Psoas muscle (tissue), 8 donors: ENCODE measurements around the gene EPB41L4A. TPM values are rescaled to one million over a fixed set of nuclear protein-coding genes. Genes with fewer than 3 reads are reported as not detected.

Experiments
- ATAC-seq, 4 donors: fragments of 200-7000 bp; cut with Tn5 transposase; one replicate each; pipeline ENCODE4 v1.9.1; 2020; ENCODE audit warnings: moderate library complexity in 3 of 4, mild to moderate bottlenecking in 2 of 4
- DNase-seq, 2 donors: peaks; one replicate each; pipeline ENCODE4 v3.0.0-alpha.2; 2020
- H3K27ac ChIP-seq: fragments of 200-600 bp; one replicate; pipeline ENCODE4 v1.8.0; 2022
- H3K27me3 ChIP-seq, 3 donors: fragments of 200-600 bp in 1 of 3; one replicate each; pipeline versions ENCODE4 v1.6.1 to v1.8.0; 2013 to 2022; ENCODE audit warnings: low read length in 2 of 3, mild to moderate bottlenecking in 2 of 3, moderate library complexity in 1 of 3; ENCODE audit not compliant: insufficient read depth in 3 of 3
- H3K36me3 ChIP-seq, 2 donors: fragments of 200-600 bp in 1 of 2; one replicate each; pipeline versions ENCODE4 v1.6.1 to v1.8.0; 2013 to 2022; ENCODE audit warnings: low read depth in 1 of 2, mild to moderate bottlenecking in 1 of 2, moderate library complexity in 1 of 2; ENCODE audit not compliant: insufficient read depth in 1 of 2
- H3K4me1 ChIP-seq: fragments of 200-600 bp; one replicate; pipeline ENCODE4 v1.8.0; 2022
- H3K4me3 ChIP-seq: fragments of 200-600 bp; one replicate; pipeline ENCODE4 v1.8.0; 2022; ENCODE audit warnings: mild to moderate bottlenecking
- H3K9me3 ChIP-seq: fragments of 200-600 bp; one replicate; pipeline ENCODE4 v1.8.0; 2022
- WGBS, 3 donors: extraction: QIAGEN DNeasy Blood & Tissue Kit; methylation state at CpG; one replicate each; pipeline versions ENCODE4 v1.1.6 to v1.1.7; 2013; 5-methylcytosine and 5-hydroxymethylcytosine counted together
- intact Hi-C, 2 donors: fragments of 100-400 bp; cut with DNase I; formaldehyde crosslinking; loops; one replicate each; pipeline versions ENCODE4 v1.11.0 to v1.14.2; 2022
- polyA plus RNA-seq, 3 donors: library from polyadenylated mRNA; stranded (reverse); fragments of 200-250 nt; gene quantifications; one replicate each; pipeline ENCODE4 v1.2.3, GENCODE V29; 2013
- total RNA-seq, 4 donors: library from RNA; stranded (reverse); fragmentation: NEBNext Ultra II Directional in 2 of 4; extraction: Animal tissue kit (Norgen Biotek cat#: 25700) in 2 of 4; gene quantifications; one replicate each; pipeline versions ENCODE4 v1.2.1 to v1.2.4, GENCODE V29; 2021 to 2023
- TF ChIP-seq, protein P1 (sequence below): fragments of 200-600 bp; IDR thresholded peaks from one replicate; pipeline ENCODE4 v1.8.0; 2022; ENCODE audit warnings: antibody characterized with exemption
- donor health status: healthy with polysubstance abuse.
- donor health status: DM: no; HTN: no; CAD: no; lungs with moderate emphysema.
- donor health status: Bipolar disorder and iron deficiency.
- donor health status: healthy.
- donor health status: DM: yes; HTN: yes; CAD: no.
- donor health status: DM: no; HTN: no; CAD: no.
- donor health status: DM: no; HTN: no; CAD: no.
- donor health status: DM: yes; HTN: yes; CAD: no.

The EPB41L4A gene
- total and polyA plus RNA-seq, 7 donors = 1.0 to 7.2 (median 1.9) TPM

DNA sequence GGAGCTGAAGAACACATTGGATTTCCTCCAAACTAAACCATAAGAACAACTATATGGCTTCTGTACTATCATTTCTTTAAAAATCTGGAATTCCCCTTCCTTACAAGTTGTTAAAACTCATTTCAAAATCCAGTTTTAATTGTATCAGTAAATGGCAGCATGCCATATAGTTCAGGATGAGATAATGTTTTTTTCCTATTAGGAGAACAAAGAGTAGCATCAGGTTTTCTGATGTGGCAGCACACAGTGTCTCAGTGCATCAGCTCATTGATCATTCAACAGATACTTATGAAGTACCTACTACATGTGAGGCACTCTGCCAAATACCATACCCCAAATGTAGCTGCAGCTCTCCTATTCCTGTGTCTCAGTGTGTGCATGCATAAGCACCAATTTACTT, 161.1 kb downstream of the EPB41L4A start:
- intact Hi-C loops = no loop called here
- Histone ChIP-seq H3K4me1 (peaks cover 17% of the 10 kb centered on the region), H3K36me3 (no peaks in the 10 kb centered on the region), H3K27ac (no peak overlapping the region), H3K4me3 (no peak overlapping the region), H3K27me3 (no peaks in the 10 kb centered on the region), H3K9me3 (no peaks in the 10 kb centered on the region)
- no peak for DNase-seq
- TF ChIP-seq, protein P1, sequence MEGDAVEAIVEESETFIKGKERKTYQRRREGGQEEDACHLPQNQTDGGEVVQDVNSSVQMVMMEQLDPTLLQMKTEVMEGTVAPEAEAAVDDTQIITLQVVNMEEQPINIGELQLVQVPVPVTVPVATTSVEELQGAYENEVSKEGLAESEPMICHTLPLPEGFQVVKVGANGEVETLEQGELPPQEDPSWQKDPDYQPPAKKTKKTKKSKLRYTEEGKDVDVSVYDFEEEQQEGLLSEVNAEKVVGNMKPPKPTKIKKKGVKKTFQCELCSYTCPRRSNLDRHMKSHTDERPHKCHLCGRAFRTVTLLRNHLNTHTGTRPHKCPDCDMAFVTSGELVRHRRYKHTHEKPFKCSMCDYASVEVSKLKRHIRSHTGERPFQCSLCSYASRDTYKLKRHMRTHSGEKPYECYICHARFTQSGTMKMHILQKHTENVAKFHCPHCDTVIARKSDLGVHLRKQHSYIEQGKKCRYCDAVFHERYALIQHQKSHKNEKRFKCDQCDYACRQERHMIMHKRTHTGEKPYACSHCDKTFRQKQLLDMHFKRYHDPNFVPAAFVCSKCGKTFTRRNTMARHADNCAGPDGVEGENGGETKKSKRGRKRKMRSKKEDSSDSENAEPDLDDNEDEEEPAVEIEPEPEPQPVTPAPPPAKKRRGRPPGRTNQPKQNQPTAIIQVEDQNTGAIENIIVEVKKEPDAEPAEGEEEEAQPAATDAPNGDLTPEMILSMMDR = no peak
- ATAC-seq = no peak

DNA sequence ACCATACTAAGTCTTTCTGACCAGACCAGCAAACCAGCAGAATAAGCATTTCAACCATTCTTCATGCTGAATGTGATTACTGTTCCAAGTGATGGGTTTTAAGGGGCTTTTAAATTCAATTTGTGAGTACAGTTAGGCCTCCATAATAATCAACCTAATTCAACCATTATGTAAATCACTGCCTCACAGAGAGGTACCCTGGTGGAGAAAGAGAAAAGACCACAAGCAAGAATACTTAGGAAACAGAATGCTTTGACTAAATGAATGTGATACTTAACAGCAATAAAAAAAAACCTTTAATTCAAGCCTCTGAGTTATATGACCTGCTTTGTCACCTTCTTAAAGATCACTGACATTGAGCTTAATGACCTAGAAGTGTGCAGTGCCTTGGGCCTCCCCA, 162.1 kb downstream of the EPB41L4A start:
- intact Hi-C loops = no loop called here

DNA sequence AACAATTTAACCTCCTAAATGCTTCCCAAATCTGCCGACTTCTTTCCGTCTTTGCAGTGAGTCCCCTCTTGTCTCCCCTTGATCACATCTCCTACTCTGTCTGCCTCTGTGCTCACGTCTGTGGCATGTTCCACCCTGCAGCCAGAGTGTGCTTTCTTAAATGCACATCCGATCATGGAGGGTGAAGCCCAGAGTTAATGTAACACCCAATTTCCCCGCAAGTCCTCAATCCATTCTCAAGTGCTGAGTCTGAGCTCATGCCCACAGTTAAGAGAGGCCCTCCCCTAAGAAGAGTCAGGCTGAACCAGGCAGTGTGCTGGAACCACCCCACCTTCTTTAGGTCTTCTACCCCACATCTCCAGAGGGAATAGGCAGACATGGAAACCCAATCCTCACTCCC, 164.8 kb downstream of the EPB41L4A start:
- TF ChIP-seq, protein P1 = no peak
- DNase-seq (no peak), ATAC-seq (peak; percentile 47 to 72 (median 64))
- Histone ChIP-seq H3K9me3 (no peaks in the 10 kb centered on the region), H3K27ac (peak overlapping the region; percentile 50), H3K4me1 (peaks cover 19% of the 10 kb centered on the region), H3K27me3 (no peaks in the 10 kb centered on the region), H3K4me3 (no peak overlapping the region), H3K36me3 (no peaks in the 10 kb centered on the region)
- intact Hi-C loops = no loop called here
- WGBS, 3 donors = 44 to 80% (median 52%) methylated on average over 5 of the region's 5 CpGs

More for the DNA sequence above, 162.1 kb downstream of the EPB41L4A start:
- ATAC-seq (no peak), DNase-seq (no peak)
- Histone ChIP-seq H3K4me3 (no peak overlapping the region), H3K27ac (no peak overlapping the region), H3K36me3 (no peaks in the 10 kb centered on the region), H3K9me3 (no peaks in the 10 kb centered on the region), H3K4me1 (peaks cover 19% of the 10 kb centered on the region), H3K27me3 (no peaks in the 10 kb centered on the region)
- TF ChIP-seq, protein P1 = no peak

DNA sequence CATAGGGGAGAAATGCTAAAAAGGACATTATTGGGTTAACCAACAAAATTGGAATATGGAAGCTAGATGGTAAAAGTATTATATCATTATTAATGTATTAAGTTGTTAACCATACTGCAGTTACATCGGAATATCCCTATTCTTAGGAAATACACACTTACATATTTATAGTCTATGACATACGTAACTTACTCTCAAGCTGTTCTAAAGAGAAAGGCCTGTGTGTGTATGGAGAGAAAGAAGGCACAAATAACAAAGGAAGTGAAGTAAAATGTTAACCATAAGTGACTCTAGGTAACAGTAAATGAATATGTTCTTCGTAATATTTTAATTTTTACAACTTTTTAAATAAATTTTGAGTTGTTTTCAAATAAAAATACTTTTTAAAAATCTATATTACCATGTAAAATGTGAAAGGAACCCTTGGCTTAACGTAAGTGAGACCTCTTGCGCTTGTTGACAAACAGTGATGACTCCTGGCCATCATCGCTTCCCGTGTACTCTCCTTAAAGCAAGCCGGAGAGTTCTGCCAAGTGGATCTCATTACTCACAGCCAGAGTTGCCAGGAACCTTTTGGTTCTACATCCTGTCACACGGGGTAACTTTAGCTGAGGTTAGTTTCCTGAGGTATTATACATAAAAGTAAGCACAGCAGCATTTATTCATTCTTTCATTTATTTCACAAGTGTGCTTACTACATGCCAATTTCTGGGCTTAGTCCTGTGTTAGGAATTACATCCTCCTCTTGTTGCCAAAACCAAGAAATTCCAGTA, 165.4 kb downstream of the EPB41L4A start:
- no peaks in the 10 kb centered on the region for H3K27me3 ChIP-seq
- ATAC-seq (peak; percentile 96 to 99 (median 99)), DNase-seq (peak; percentile 35 to 70)
- TF ChIP-seq, protein P1 = no peak
- H3K4me3 ChIP-seq = no peak overlapping the region
- peaks cover 19% of the 10 kb centered on the region for H3K4me1 ChIP-seq
- intact Hi-C loops = no loop called here
- WGBS, 3 donors = 18 to 22% (median 18%) methylated on average over 9 of the region's 9 CpGs
- H3K9me3 ChIP-seq = no peaks in the 10 kb centered on the region
- H3K36me3 ChIP-seq = no peaks in the 10 kb centered on the region
- peak overlapping the region; percentile 50 for H3K27ac ChIP-seq

DNA sequence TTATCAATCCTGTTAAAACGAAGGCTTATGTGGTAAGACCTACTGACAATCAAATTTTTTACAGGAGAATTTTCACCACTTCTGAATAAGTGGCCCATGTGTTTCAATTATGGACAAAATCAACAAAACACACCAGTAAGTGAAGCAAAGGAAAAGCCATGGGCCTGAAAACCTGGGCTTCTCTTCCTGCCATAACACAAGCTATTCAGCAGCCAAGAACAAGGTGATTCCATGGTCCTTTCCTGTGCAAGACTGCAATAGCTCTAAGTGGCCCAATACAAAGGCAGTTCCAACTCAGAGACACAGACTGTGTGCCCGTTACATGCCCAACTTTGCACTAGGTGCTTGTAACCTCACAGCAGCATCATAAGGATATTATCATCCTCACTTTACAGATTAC, 168.5 kb downstream of the EPB41L4A start:
- WGBS, 3 donors = 90 to 93% (median 92%) methylated on average over 2 of the region's 2 CpGs
- no peak overlapping the region for H3K27ac ChIP-seq
- no peak overlapping the region for H3K4me3 ChIP-seq
- DNase-seq (no peak), ATAC-seq (no peak)
- intact Hi-C loops = no loop called here
- H3K9me3 ChIP-seq = no peaks in the 10 kb centered on the region
- H3K27me3 ChIP-seq = no peaks in the 10 kb centered on the region
- TF ChIP-seq, protein P1 = no peak
- peaks cover 24% of the 10 kb centered on the region for H3K4me1 ChIP-seq
- no peaks in the 10 kb centered on the region for H3K36me3 ChIP-seq
